Transverse colon (tissue), 4 donors: Measurements from ENCODE around the gene NUP85. TPM values are rescaled to one million over a fixed set of nuclear protein-coding genes. Genes with fewer than 3 reads are reported as not detected.

Source experiments
- DNase-seq: peaks from one replicate; pipeline ENCODE4 v3.0.0-alpha.2; 2019
- H3K27ac ChIP-seq, 4 donors: fragments of 200-600 bp; sonication (generic); 2 replicates each; pipeline ENCODE4 v1.5.1; 2016 to 2018; ENCODE audit warnings: inconsistent platforms in 4 of 4
- H3K27me3 ChIP-seq: fragments of 200-600 bp; sonication (generic); 2 replicates; pipeline ENCODE4 v1.5.1; 2017; ENCODE audit warnings: inconsistent platforms
- H3K36me3 ChIP-seq, 4 donors: fragments of 200-600 bp; sonication (generic); 2 replicates each; pipeline ENCODE4 v1.5.1; 2017 to 2019; ENCODE audit warnings: inconsistent platforms in 4 of 4
- H3K4me1 ChIP-seq, 4 donors: fragments of 200-600 bp; sonication (generic); 2 replicates each; pipeline ENCODE4 v1.5.1; 2017 to 2020; ENCODE audit warnings: inconsistent platforms in 4 of 4
- H3K4me3 ChIP-seq, 4 donors: fragments of 200-600 bp; sonication (generic); 1 replicate in 1 of 4; 2 replicates in 3 of 4; pipeline versions ENCODE4 v1.5.1 to v1.6.1; 2017 to 2019; ENCODE audit warnings: inconsistent platforms in 4 of 4
- H3K9me3 ChIP-seq, 2 donors: fragments of 200-600 bp; sonication (generic); 2 replicates each; pipeline ENCODE4 v1.5.1; 2017 to 2019; ENCODE audit warnings: inconsistent platforms in 2 of 2
- CTCF ChIP-seq, 5 experiments: fragments of 200-600 bp in 3 of 5; fragments of 450-650 bp in 2 of 5; sonication (generic) in 3 of 5; IDR thresholded peaks; 1 replicate in 2 of 5; 2 replicates in 3 of 5; pipeline ENCODE4 v1.5.1; 2016 to 2017; ENCODE audit warnings: antibody characterized with exemption in 5 of 5, inconsistent platforms in 3 of 5, mild to moderate bottlenecking in 2 of 5, moderate library complexity in 1 of 5
- EP300 ChIP-seq: sonication (generic); formaldehyde crosslinking; IDR thresholded peaks from one replicate; pipeline ENCODE4 v1.6.1; 2017; ENCODE audit warnings: antibody characterized with exemption, low read depth
- POLR2A ChIP-seq: fragments of 450-650 bp; IDR thresholded peaks from one replicate; pipeline ENCODE4 v1.6.1; 2016; ENCODE audit warnings: antibody characterized with exemption, mild to moderate bottlenecking, moderate library complexity
- POLR2AphosphoS5 ChIP-seq, 3 donors: sonication (generic); formaldehyde crosslinking; IDR thresholded peaks; one replicate each; pipeline ENCODE4 v1.6.1; 2016; ENCODE audit warnings: antibody characterized with exemption in 3 of 3
- WGBS, 2 donors: methylation state at CpG; one replicate each; pipeline ENCODE4 v1.1.5; 2018; ENCODE audit warnings: low coverage in 1 of 2; 5-methylcytosine and 5-hydroxymethylcytosine counted together
- in situ Hi-C, 4 donors: fragments of 200-750 bp; cut with MboI; loops; one replicate each; pipeline versions ENCODE4 v1.15.0 to v1.15.1; 2017; ENCODE audit warnings: low sequenced_read_pairs in 3 of 4, low pct_ligation_motif_present in 1 of 4, low pct_unique_long_range_greater_than_20kb in 1 of 4
- intact Hi-C: fragments of 100-400 bp; cut with DNase I; formaldehyde crosslinking; loops from one replicate; pipeline ENCODE4 v1.15.1; 2023; ENCODE audit warnings: low total_unique reads
- total RNA-seq, 4 donors: library from RNA; depleted of rRNA; stranded (reverse); fragments of >200 nt; gene quantifications; one replicate each; pipeline ENCODE4 v1.1.0, GENCODE V29; 2016

NUP85 gene
- total RNA-seq, 4 donors from 2014 or later, result 13.1 to 204 (median 31.8) TPM

GRCh38 chr17:75219815-75220214 is 14.3 kb downstream of the NUP85 start:
- DNase-seq, result no peak
- H3K36me3 ChIP-seq, result peaks cover 0 to 32% (median 14%) of the 10 kb centered on the region in 4 donors

GRCh38 chr17:75225016-75225415 is 19.5 kb downstream of the NUP85 start:
- Histone ChIP-seq H3K4me3 (no peak overlapping the region), H3K36me3 (peaks cover 0 to 21% (median 10%) of the 10 kb centered on the region in 4 donors), H3K27me3 (no peaks in the 10 kb centered on the region), H3K9me3 (no peaks in the 10 kb centered on the region), H3K4me1 (no peaks in the 10 kb centered on the region), H3K27ac (no peak overlapping the region)
- 78% methylated on average over 14 of the region's 14 CpGs; no CpG with 5 or more reads in 1 of the 2 donors for WGBS, 2 donors
- intact Hi-C loops (no loop called here), in situ Hi-C loops (no loop called here)
- DNase-seq, result no peak
- no peak for TF ChIP-seq CTCF (IDR thresholded peaks at IDR 0.05)

More at GRCh38 chr17:75219815-75220214, 14.3 kb downstream of the NUP85 start:
- intact Hi-C loops (no loop called here), in situ Hi-C loops (no loop called here)
- TF ChIP-seq CTCF (IDR thresholded peaks at IDR 0.05) (no peak), POLR2AphosphoS5 (IDR thresholded peaks at IDR 0.05) (no peak), EP300 (no peak), POLR2A (no peak)
- Histone ChIP-seq H3K27ac (no peak overlapping the region), H3K27me3 (no peaks in the 10 kb centered on the region), H3K4me1 (no peaks in the 10 kb centered on the region), H3K9me3 (no peaks in the 10 kb centered on the region), H3K4me3 (no peak overlapping the region)
- WGBS, 2 donors, result 98% methylated on average over 3 of the region's 3 CpGs; no CpG with 5 or more reads in 1 of the 2 donors

GRCh38 chr17:75227729-75228128 is 22.2 kb downstream of the NUP85 start:
- peak overlapping the region in 2 of 4 donors; percentile 1 to 16 for H3K27ac ChIP-seq
- H3K9me3 ChIP-seq, result no peaks in the 10 kb centered on the region
- intact Hi-C loops, result no loop called here
- no peak for TF ChIP-seq CTCF (IDR thresholded peaks at IDR 0.05)
- TF ChIP-seq EP300, result no peak
- TF ChIP-seq POLR2AphosphoS5 (IDR thresholded peaks at IDR 0.05), result no peak
- TF ChIP-seq POLR2A, result no peak
- no peaks in the 10 kb centered on the region for H3K4me1 ChIP-seq
- H3K27me3 ChIP-seq, result no peaks in the 10 kb centered on the region
- no peak overlapping the region for H3K4me3 ChIP-seq
- whole genome bisulfite sequencing, 2 donors, result 60 to 80% methylated on average over 2 to 5 of the region's 5 CpGs
- no peak for DNase-seq
- in situ Hi-C loops, result no loop called here
- peaks cover 0 to 37% (median 18%) of the 10 kb centered on the region in 4 donors for H3K36me3 ChIP-seq

- 71 to 100% methylated on average over 1 to 2 of the region's 2 CpGs for WGBS, 2 donors
- no peak overlapping the region for H3K4me3 ChIP-seq
- H3K4me1 ChIP-seq, result no peaks in the 10 kb centered on the region
- no peaks in the 10 kb centered on the region for H3K27me3 ChIP-seq
- no peak for DNase-seq
- no peaks in the 10 kb centered on the region for H3K9me3 ChIP-seq
- in situ Hi-C loops, result no loop called here
- intact Hi-C loops, result no loop called here
- TF ChIP-seq POLR2AphosphoS5 (IDR thresholded peaks at IDR 0.05), result no peak
- TF ChIP-seq POLR2A, result no peak
- no peak for TF ChIP-seq CTCF (IDR thresholded peaks at IDR 0.05)
- TF ChIP-seq EP300, result no peak
- H3K27ac ChIP-seq, result peak overlapping the region; percentile 16 to 60 (median 30)
- H3K36me3 ChIP-seq, result peaks cover 0 to 41% (median 20%) of the 10 kb centered on the region in 4 donors
Measured at GRCh38 chr17:75228305-75228704, 22.8 kb downstream of the NUP85 start.
